Transverse colon (tissue), 4 donors: ENCODE results near the gene TBX10.

Experiments
- EP300 ChIP-seq: sonication (generic); formaldehyde crosslinking; IDR thresholded peaks from one replicate; pipeline ENCODE4 v1.6.1; 2017; ENCODE audit warnings: antibody characterized with exemption, low read depth
- POLR2A ChIP-seq: fragments of 450-650 bp; IDR thresholded peaks from one replicate; pipeline ENCODE4 v1.6.1; 2016; ENCODE audit warnings: antibody characterized with exemption, mild to moderate bottlenecking, moderate library complexity
- POLR2AphosphoS5 ChIP-seq, 3 donors: sonication (generic); formaldehyde crosslinking; IDR thresholded peaks; one replicate each; pipeline ENCODE4 v1.6.1; 2016; ENCODE audit warnings: antibody characterized with exemption in 3 of 3
- TF ChIP-seq, protein P1 (sequence below), 5 experiments: fragments of 200-600 bp in 3 of 5; fragments of 450-650 bp in 2 of 5; sonication (generic) in 3 of 5; IDR thresholded peaks; 1 replicate in 2 of 5; 2 replicates in 3 of 5; pipeline ENCODE4 v1.5.1; 2016 to 2017; ENCODE audit warnings: antibody characterized with exemption in 5 of 5, inconsistent platforms in 3 of 5, mild to moderate bottlenecking in 2 of 5, moderate library complexity in 1 of 5

DNA sequence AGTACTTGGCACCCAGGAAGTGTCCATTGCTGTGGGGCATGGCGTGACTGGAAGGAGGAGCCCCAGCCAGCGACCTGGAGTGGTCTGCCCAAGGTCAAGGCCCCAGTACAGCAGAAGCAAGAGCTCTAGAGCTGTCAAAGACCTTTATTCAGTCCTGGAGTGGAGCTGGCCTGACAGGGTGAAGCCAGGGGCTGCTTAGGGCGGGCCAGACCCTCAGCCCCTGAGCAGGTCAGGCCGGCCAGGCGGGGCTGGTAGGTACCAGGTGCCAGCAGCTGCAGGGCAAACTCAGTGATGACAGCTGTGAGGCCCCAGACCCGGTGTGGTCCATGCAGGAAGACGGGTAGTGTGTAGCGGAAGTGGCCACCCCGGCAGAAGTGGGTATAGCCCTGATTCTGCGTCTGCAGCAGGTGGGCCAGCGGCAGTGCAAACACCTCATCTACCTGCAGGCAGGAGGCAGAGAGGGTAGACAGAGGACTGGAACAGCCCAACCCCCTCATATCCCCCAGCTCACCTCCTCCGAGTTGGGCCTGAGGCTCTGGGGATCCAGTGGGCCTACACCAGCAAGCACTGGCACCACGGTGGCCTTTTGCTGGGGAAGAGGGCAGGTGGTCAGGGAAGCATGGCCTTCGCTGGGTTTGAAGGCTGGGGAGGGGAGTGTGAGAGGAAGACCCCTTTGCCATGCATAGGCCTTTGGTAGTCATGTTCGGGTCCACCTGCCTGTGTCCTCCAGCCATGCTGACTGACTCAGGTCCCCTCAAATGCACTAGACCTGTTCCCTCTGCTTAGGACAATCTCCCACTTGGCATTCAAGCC, 11.5 kb downstream of the TBX10 start:
- TF ChIP-seq, protein P1, sequence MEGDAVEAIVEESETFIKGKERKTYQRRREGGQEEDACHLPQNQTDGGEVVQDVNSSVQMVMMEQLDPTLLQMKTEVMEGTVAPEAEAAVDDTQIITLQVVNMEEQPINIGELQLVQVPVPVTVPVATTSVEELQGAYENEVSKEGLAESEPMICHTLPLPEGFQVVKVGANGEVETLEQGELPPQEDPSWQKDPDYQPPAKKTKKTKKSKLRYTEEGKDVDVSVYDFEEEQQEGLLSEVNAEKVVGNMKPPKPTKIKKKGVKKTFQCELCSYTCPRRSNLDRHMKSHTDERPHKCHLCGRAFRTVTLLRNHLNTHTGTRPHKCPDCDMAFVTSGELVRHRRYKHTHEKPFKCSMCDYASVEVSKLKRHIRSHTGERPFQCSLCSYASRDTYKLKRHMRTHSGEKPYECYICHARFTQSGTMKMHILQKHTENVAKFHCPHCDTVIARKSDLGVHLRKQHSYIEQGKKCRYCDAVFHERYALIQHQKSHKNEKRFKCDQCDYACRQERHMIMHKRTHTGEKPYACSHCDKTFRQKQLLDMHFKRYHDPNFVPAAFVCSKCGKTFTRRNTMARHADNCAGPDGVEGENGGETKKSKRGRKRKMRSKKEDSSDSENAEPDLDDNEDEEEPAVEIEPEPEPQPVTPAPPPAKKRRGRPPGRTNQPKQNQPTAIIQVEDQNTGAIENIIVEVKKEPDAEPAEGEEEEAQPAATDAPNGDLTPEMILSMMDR (IDR thresholded peaks at IDR 0.05), result no peak
- TF ChIP-seq POLR2A, result no peak
- TF ChIP-seq EP300, result no peak
- TF ChIP-seq POLR2AphosphoS5 (IDR thresholded peaks at IDR 0.05), result no peak
